Adipocyte (in vitro differentiated cells): ENCODE results near the gene E2F1.
"Not testable (repeated sequence)": the region's sequence is repeated elsewhere in the genome, so short reads cannot be mapped to it uniquely, and the experiment has no call there.

Experiments
- DNase-seq: peaks from one replicate; pipeline ENCODE4 v3.0.0-alpha.2; 2015; ENCODE audit warnings: low read depth
- H3K27me3 ChIP-seq: replicated peaks from 2 replicates; pipeline ENCODE4 v1.7.0; 2013; ENCODE audit warnings: mild to moderate bottlenecking, low read length, moderate library complexity; ENCODE audit not compliant: control insufficient read depth, insufficient read depth
- H3K36me3 ChIP-seq: 2 replicates; pipeline ENCODE4 v1.7.0; 2013; ENCODE audit warnings: low read length, mild to moderate bottlenecking, moderate library complexity; ENCODE audit not compliant: control insufficient read depth, insufficient read depth, severe bottlenecking
- H3K4me1 ChIP-seq: 2 replicates; pipeline ENCODE4 v1.7.0; 2013; ENCODE audit warnings: mild to moderate bottlenecking, low read length, moderate library complexity; ENCODE audit not compliant: control insufficient read depth, insufficient read depth
- H3K4me3 ChIP-seq: 2 replicates; pipeline ENCODE4 v1.7.0; 2013; ENCODE audit warnings: mild to moderate bottlenecking, low read length, moderate library complexity
- H3K9ac ChIP-seq: 2 replicates; pipeline ENCODE4 v1.7.0; 2013; ENCODE audit warnings: mild to moderate bottlenecking, low read length, moderate library complexity
- H3K9me3 ChIP-seq: 2 replicates; pipeline ENCODE4 v1.7.0; 2013; ENCODE audit warnings: mild to moderate bottlenecking, low read length, moderate library complexity; ENCODE audit not compliant: control insufficient read depth

The E2F1 gene

GRCh38 chr20:33707668-33708067 lies 21.5 kb upstream of the E2F1 start:
- Histone ChIP-seq H3K36me3 (peaks cover 24% of the 10 kb centered on the region), H3K9me3 (no peaks in the 10 kb centered on the region), H3K27me3 (no peaks in the 10 kb centered on the region), H3K9ac (no peak overlapping the region), H3K4me3 (no peak overlapping the region), H3K4me1 (peaks cover 5% of the 10 kb centered on the region)
- no peak for DNase-seq

GRCh38 chr20:33704197-33704924 lies 18.2 kb upstream of the E2F1 start:
- Histone ChIP-seq H3K9ac (no peak overlapping the region), H3K9me3 (no peaks in the 10 kb centered on the region), H3K4me3 (no peak overlapping the region), H3K27me3 (no peaks in the 10 kb centered on the region), H3K4me1 (peaks cover 4% of the 10 kb centered on the region), H3K36me3 (peaks cover 10% of the 10 kb centered on the region)
- DNase-seq, result no peak

DNA sequence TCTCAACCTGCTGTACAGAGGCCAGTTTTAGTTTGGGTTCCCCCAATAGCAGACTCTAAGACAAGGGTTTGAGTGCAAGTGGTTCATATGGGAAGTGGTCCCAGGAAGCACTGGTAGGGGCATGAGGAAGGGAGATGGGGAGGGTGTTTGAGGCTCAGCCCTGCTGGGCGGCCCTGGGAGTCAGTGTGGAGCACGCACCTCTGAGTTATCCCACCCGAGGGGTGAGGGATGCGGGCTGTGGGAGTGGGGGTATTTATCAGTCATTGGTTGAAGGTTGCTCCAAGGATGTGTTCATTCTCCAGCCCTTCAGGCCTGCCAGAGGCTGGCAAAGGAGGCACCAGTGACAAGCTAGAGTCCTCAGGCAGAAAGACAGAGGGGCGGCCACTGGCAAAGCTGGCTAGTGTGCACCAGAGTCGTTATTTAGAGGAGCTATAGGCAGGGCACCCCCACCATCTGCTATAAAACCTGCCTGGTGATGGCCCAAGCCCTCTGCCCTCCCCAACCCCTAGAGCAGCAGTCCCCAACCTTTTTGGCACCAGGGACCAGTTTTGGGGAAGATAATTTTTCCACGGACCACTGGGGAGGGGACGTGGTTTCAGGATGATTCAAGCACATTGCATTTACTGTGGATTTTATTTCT lies 17.4 kb upstream of the E2F1 start:
- no peak overlapping the region for H3K9ac ChIP-seq
- no peaks in the 10 kb centered on the region for H3K27me3 ChIP-seq
- peaks cover 10% of the 10 kb centered on the region for H3K36me3 ChIP-seq
- H3K4me1 ChIP-seq, result no peaks in the 10 kb centered on the region
- H3K4me3 ChIP-seq, result no peak overlapping the region
- no peak for DNase-seq
- no peaks in the 10 kb centered on the region for H3K9me3 ChIP-seq

DNA sequence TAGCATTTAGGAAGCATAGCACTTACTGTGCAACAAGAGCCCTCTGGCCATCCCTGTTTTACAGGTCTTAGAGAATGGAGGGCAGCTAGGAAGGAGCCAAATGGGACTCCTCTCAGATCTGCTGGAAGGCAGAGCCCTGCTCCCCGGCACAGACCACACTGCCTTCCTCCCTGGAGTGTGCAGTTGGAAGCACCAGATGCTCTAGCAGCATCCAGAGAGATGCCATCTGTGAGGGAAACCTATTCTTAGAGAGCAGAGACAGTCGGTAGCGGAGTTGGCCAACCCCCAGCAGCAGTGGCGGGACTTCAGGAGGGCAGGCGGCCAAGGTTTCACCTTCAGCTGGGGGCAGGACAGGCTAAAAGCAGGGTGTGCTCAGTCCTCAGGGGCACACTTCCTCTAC lies 16.7 kb upstream of the E2F1 start:
- Histone ChIP-seq H3K4me1 (no peaks in the 10 kb centered on the region), H3K9ac (no peak overlapping the region), H3K4me3 (no peak overlapping the region), H3K27me3 (no peaks in the 10 kb centered on the region), H3K36me3 (peaks cover 10% of the 10 kb centered on the region), H3K9me3 (no peaks in the 10 kb centered on the region)
- no peak for DNase-seq

DNA sequence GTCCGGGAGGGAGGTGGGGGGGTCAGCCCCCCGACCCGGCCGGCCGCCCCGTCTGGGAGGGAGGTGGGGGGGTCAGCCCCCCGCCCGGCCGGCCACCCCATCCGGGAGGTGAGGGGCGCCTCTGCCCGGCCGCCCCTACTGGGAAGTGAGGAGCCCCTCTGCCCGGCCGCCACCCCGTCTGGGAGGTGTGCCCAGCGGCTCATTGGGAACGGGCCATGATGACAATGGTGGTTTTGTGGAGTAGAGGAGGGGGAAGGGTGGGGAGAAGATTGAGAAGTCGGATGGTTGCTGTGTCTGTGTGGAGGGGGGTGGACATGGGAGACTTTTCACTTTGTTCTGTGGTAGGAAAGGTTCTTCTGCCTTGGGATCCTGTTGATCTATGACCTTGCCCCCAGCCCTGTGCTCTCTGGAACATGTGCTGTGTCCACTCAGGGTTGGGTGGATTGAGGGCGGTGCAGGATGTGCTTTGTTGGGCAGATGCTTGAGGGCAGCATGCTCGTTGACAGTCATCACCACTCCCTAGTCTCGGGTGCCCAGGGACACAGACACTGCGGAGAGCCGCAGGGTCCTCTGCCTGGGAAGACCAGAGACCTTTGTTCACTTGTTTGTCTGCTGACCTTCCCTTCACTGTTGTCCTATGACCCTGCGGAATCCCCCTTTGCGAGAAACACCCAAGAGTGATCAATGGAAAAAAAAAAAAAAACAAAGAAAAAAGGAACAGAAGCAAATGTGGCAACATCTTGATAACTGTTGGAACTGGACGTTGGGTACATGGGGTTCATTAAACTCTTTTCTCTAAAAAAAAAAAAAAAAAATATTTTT lies 15.7 kb upstream of the E2F1 start:
- DNase-seq, result no peak
- Histone ChIP-seq H3K9ac (no peak overlapping the region), H3K9me3 (no peaks in the 10 kb centered on the region), H3K27me3 (no peaks in the 10 kb centered on the region), H3K36me3 (no peaks in the 10 kb centered on the region), H3K4me3 (no peak overlapping the region), H3K4me1 (peaks cover 7% of the 10 kb centered on the region)

DNA sequence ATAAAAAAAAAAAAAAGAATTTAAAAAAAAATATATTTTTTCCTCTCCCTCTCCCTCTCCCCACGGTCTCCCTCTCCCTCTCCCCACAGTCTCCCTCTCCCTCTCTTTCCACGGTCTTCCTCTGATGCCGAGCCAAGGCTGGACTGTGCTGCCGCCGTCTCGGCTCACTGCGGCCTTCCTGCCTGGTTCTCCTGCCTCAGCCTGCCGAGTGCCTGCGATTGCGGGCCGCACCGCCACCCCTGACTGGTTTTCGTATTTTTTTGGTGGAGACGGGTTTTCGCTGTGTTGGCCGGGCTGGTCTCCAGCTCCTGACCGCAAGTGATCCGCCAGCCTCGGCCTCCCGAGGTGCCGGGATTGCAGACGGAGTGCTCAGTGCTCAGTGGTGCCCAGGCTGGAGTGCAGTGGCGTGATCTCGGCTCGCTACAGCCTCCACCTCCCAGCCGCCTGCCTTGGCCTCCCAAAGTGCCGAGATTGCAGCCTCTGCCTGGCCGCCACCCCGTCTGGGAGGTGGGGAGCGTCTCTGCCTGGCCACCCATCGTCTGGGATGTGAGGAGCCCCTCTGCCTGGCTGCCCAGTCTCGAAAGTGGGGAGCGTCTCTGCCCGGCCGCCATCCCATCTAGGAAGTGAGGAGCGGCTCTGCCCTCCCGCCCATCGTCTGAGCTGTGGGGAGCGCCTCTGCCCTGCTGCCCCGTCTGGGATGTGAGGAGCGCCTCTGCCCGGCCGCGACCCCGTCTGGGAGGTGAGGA lies 14.7 kb upstream of the E2F1 start:
- H3K27me3 ChIP-seq, H3K4me3 ChIP-seq, H3K36me3 ChIP-seq, H3K9ac ChIP-seq, H3K9me3 ChIP-seq, DNase-seq: not testable (repeated sequence)
- peaks cover 12% of the 10 kb centered on the region for H3K4me1 ChIP-seq

DNA sequence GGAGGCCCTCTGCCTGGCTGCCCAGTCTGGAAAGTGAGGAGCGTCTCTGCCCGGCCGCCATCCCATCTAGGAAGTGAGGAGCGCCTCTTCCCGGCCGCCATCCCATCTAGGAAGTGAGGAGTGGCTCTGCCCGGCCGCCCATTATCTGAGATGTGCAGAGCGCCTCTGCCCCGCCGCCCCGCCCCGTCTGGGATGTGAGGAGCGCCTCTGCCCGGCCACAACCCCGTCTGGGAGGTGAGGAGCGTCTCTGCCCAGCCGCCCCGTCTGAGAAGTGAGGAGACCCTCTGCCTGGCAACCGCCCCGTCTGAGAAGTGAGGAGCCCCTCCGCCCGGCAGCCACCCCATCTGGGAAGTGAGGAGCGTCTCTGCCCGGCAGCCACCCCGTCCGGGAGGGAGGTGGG lies 12.8 kb upstream of the E2F1 start:
- peaks cover 19% of the 10 kb centered on the region for H3K4me1 ChIP-seq
- not testable (repeated sequence) for H3K27me3 ChIP-seq, H3K9me3 ChIP-seq, H3K36me3 ChIP-seq, H3K4me3 ChIP-seq, H3K9ac ChIP-seq, DNase-seq

GRCh38 chr20:33697129-33697528 lies 10.9 kb upstream of the E2F1 start:
- Histone ChIP-seq H3K4me1 (peaks cover 19% of the 10 kb centered on the region), H3K9ac (peak overlapping the region; percentile 42), H3K4me3 (no peak overlapping the region), H3K36me3 (no peaks in the 10 kb centered on the region), H3K27me3 (no peaks in the 10 kb centered on the region), H3K9me3 (no peaks in the 10 kb centered on the region)
- DNase-seq, result peak; percentile 90

GRCh38 chr20:33696448-33696847 lies 10.3 kb upstream of the E2F1 start:
- peaks cover 19% of the 10 kb centered on the region for H3K4me1 ChIP-seq
- no peaks in the 10 kb centered on the region for H3K27me3 ChIP-seq
- H3K36me3 ChIP-seq, result no peaks in the 10 kb centered on the region
- no peaks in the 10 kb centered on the region for H3K9me3 ChIP-seq
- DNase-seq, result no peak
- H3K4me3 ChIP-seq, result no peak overlapping the region
- no peak overlapping the region for H3K9ac ChIP-seq

- Histone ChIP-seq H3K4me3 (no peak overlapping the region), H3K4me1 (peaks cover 25% of the 10 kb centered on the region), H3K27me3 (no peaks in the 10 kb centered on the region), H3K9ac (no peak overlapping the region), H3K9me3 (no peaks in the 10 kb centered on the region), H3K36me3 (no peaks in the 10 kb centered on the region)
- no peak for DNase-seq
Observed at GRCh38 chr20:33694639-33695012, 8.4 kb upstream of the E2F1 start.
